HG02884 (cell line): ENCODE measurements around the gene JMJD6.
"Not testable (repeated sequence)": the region's sequence is repeated elsewhere in the genome, so short reads cannot be mapped to it uniquely, and the experiment has no call there.

Experiments
- ATAC-seq: cut with Tn5 transposase; IDR thresholded peaks from one replicate; pipeline ENCODE4 v1.9.1; 2021; ENCODE audit warnings: mild to moderate bottlenecking, moderate library complexity; ENCODE audit not compliant: unreplicated experiment

JMJD6 gene

DNA sequence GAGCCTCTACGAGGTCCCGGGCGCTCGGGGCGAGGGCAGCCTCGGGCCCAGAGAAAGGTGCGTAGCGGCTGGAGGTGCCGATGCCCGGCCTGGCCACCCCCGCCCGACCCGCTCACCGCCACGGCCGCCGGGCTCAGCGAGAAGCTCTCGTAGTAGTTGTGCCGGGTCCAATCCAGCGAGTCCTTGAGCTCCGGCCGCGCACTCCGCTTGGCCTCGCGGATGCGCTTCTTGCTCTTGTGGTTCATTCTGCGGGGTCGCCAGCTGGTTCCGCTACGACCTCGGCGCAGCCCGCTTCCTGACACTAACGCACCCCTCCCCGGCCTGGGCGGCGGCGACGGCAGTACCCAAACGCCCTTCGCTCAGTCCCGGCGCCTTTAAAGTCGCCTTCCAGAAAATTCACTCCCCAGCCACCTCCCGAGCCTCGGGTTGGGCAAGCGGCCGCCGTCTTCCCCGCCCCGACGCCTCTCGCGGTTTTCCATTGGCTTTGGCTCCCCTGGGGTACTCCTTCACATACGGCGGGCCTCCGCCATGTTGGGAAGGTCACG, at the start of gene JMJD6:
Gene JMJD6, minus strand, starts transcription at position 376 of the 545 bp plus-strand sequence. Its CDS starts 131 bp downstream, at position 245.
- peak; percentile 59 for ATAC-seq

GRCh38 chr17:76775021-76775600, 48.7 kb upstream of the JMJD6 start:
- no peak for ATAC-seq

DNA sequence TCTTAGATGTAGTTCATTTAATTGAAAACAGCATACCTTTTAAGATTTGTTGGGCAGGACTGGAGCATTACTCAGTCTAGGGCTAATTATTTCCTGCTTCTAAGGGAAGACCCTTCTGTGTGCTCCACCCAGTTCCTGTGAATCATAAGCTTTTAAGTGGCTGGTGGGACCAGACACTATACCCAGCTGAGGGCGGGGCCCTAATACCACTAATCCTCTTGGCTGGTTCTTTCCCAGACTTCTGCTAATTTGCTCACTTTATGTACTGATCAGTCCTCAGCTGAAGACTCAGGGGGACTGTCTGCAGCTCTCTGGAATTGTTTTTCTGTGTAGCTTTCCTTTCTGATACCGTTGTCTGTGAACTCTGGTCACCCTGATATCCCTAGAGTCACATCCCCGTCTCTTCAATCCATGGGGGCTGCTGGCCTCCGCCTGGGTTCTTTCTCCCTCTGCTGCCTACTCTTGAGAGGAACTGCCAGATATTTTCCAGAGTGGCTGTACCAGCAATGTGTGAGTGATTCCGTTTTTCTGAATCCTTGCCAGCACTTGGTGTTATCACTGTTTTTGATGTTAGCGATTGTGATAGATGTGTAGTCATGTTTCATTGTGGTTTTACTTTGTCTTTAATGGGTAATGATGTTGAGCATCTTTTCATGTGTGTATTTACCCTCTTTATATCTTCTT, 46.6 kb upstream of the JMJD6 start:
- no peak for ATAC-seq

- ATAC-seq: no peak
These were observed 32.2 kb upstream of the JMJD6 start for GRCh38 chr17:76758570-76758969.

DNA sequence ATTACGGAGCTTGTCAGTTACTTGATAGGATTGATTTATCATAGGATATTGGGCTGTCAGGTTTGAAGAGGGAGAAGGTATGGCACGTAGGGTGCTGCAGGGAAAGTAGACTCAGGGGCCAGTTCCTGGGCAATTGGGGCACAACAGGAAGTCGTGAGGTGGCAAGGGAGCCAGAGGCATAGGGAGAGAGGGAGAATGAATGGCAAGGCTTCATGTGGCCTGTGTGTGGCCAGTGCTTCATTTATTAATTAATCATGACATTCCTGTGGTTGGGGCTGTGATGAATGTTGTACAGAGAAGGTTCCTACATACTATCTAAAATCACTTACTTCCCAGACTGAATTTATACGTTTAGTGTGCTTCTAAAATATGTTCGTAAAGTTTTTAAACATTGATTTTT, 30.9 kb upstream of the JMJD6 start:
- no peak for ATAC-seq

- no peak for ATAC-seq
These were observed 28.9 kb upstream of the JMJD6 start for GRCh38 chr17:76755285-76755684.

DNA sequence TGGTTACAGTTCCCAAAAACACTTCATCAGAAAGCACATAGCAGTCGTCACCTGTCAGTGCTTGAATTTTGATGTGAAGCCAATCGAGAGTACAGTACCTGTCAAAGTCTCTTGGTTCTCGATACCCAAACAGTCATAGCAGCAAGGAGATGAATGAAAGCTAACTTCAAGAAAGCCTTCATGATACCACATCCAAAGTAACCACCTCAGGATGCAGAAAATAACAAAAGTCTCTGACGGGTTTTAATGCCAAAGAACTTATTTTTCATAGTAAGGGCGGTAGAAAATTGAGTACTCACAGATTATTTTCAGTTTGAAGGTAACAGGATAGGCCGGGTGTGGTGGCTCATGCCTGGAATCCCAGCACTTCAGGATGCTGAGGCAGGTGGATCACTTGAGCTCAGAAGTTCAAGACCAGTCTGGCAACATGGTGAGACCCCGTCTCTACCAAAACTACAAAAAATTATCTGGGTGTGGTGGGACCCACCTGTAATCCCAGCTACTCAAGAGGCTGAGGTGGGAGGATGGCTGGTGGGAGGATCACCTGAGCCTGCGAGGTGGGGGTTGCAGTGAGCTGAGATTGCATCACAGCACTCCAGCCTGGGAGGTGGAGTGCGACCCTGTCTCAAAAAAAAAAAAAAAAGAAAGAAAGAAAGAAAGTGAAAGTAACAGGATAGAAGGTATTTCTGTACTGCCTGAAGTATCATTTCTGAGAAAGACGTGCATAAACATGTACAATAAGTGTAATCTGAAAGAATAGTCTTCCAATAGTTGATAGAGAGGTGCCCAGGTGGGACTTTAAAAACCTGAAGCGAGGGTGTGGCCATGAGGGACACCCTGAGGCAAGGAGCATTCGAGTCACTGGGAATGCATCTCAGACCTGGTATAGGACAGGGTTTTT, 26.9 kb upstream of the JMJD6 start:
- no peak for ATAC-seq

GRCh38 chr17:76752006-76752405, 25.6 kb upstream of the JMJD6 start:
- ATAC-seq: no peak

DNA sequence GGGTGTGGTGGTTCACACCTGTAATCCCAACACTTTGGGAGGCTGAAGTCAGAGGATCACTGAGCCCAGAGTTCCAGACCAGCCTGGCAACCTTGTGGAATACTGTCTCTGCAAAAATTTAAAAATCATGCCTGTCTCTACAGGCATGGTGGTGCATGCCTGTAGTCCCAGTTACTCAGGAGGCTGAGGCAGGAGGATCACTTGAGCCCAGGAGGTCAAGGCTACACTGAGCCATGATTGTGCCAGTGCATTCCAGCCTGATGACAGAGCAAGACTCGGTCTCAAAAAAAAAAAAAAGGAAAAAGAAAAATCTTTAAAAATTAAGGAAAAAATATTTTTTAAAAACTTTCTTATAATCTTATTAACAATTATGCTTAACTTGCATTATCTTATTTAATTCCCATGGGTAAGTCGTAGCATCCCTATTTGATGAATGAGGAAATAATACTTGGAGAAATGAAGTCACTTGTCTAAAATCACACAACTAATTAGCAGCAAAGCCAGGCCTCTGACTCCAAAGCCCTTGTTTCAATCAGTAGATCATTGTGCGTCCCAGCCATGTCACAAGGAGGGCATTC, 25.1 kb upstream of the JMJD6 start:
- ATAC-seq: no peak

GRCh38 chr17:76748657-76749056, 22.3 kb upstream of the JMJD6 start:
- no peak for ATAC-seq

DNA sequence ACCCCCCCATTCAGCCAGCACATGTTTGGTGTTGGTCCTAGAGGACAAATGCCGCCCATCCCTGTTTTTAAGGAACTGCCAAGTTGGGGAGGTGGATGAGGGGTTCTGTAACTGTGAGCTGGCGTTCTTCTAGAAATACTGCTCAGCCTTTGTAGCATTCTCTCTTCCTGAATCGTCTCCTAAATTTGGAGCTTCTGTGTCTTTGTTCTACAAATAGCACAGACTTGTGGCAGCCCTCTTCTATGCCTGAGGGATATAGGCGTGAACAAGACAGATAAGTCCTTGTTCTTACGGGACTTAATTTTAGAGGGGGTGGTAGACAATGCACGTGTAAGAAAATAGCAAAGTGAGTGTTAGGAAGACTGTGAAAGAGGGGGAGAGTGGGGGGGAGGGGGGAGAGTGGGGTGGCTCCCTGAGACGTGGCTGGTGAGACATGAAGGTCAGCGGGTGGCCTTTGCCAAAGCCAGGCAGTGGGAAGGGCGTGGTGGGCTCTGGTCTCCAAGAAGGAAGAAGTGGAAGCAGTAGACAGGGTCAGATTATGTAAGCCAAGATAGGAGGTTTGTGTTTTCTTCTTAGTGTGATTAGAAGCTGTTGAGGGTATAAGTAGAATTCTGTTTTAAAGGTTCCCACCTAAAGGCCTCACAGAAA, 21.4 kb upstream of the JMJD6 start:
- no peak for ATAC-seq

DNA sequence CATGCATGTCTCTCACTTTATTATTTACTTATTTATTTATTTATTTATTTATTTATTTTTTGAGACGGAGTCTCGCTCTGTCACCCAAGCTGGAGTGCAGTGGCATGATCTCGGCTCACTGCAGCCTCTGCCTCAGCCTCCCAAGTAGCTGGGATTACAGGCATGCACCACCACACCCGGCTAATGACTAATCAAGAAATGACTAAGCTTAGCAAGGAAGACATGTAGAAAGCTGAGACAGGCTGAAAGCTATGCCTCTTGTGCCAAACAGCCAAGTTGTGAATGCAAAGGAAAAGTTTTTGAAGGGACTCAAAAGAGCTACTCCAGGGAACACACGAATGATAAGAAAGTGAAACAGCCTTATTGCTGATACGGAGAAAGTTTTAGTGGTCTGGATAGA, 19.4 kb upstream of the JMJD6 start:
- not testable (repeated sequence) for ATAC-seq

- ATAC-seq: no peak
These were observed 18.3 kb upstream of the JMJD6 start for GRCh38 chr17:76744747-76745146.

GRCh38 chr17:76742958-76743357, 16.6 kb upstream of the JMJD6 start:
- no peak for ATAC-seq

GRCh38 chr17:76740329-76741118, 14.1 kb upstream of the JMJD6 start:
- ATAC-seq: no peak

GRCh38 chr17:76739568-76740115, 13.2 kb upstream of the JMJD6 start:
- ATAC-seq: not testable (repeated sequence)

DNA sequence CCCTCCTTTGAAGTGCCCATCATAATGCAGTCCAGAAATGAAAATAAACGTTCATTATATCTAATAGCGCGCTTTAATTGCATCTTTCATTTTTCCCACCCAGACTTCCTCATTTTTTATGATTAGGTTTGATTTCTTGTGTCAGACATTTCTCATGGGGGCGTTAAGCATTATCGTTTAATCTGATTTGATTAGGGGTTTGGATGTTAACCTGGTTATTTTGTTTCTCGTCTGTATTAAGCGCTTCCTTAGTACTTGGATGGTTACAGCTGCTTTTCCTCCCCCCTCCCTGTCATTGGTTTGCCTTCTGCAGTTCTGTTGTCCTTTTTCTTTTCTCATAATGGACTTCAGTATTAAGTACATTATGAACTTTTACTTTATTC, 12.1 kb upstream of the JMJD6 start:
- no peak for ATAC-seq

DNA sequence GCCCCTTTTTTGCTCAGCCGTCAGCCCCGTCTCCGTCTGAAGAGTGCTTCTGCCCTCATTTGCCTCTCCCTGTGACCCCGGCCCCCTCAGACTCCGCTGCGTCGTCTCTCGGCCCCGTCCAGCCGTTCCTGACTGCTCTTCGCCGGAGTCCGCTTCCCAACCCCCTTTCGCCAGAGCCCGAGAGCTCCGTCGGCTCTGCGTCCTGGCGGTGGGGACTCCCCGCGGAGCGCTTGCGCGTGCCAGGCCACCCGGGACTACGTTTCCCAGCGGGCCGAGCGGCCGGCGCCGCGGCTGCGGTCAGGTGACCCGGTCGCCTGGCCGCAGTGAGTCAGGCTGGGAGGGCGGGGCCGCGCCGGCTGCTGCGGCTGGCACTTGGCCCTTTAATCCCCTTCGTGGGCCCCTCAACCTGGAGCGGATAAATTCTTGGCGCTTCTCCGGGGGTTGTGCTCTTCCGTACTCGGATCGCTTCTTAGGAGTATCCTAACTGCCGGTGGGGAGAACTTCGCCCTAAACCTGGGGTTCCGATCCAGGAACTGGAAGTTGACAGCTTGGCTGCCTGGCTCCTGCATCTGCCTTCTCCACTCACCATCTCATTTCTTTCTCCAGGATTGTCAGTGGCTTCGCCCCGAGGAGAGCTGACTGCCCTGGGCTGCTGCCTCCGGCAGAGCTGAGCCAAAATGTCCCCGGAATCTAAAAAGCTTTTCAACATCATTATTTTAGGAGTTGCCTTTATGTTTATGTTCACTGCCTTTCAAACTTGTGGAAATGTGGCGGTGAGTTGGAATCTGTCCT, 11.5 kb upstream of the JMJD6 start, which contains the start of gene MFSD11:
Gene MFSD11, plus strand, starts transcription at position 444 of the 792 bp plus-strand sequence. Its CDS starts 234 bp downstream, at position 678.
- ATAC-seq: peak; percentile 51
